GM15510 (cell line): Measurements from ENCODE around the gene DNAJC16.

Source experiments
- POLR2A ChIP-seq: IDR thresholded peaks from 3 replicates; pipeline ENCODE4 v1.6.1; 2011; ENCODE audit warnings: borderline replicate concordance; ENCODE audit not compliant: insufficient read length; ENCODE audit errors: extremely low read depth

The DNAJC16 gene

GRCh38 chr1:15620902-15621682, 94.4 kb downstream of the DNAJC16 start:
- TF ChIP-seq POLR2A = no peak

- no peak for TF ChIP-seq POLR2A
Observed at GRCh38 chr1:15621975-15622374, 95.3 kb downstream of the DNAJC16 start.

- TF ChIP-seq POLR2A = no peak
Observed at GRCh38 chr1:15622712-15623373, 96.2 kb downstream of the DNAJC16 start.

GRCh38 chr1:15623435-15623834, 96.8 kb downstream of the DNAJC16 start:
- TF ChIP-seq POLR2A = no peak

GRCh38 chr1:15624133-15624714, 97.6 kb downstream of the DNAJC16 start:
- no peak for TF ChIP-seq POLR2A

- TF ChIP-seq POLR2A = no peak
Observed at GRCh38 chr1:15625056-15625917, 98.6 kb downstream of the DNAJC16 start.
